Stimulated activated CD8-positive, alpha-beta memory T cell treated with anti-CD3 and anti-CD28 coated beads, Interleukin-15, amount 100 ng/mL, for 24 hours (primary cell): Measurements from ENCODE around the gene WFDC1.

ENCODE experiments used
- DNase-seq: peaks from one replicate; pipeline ENCODE4 v3.0.0-alpha.2; 2020; ENCODE audit warnings: low read depth

The WFDC1 gene

GRCh38 chr16:84302111-84302954, 7.7 kb downstream of the WFDC1 start:
- DNase-seq: no peak

GRCh38 chr16:84303023-84303422, 8.3 kb downstream of the WFDC1 start:
- no peak for DNase-seq

- no peak for DNase-seq
Observed at GRCh38 chr16:84303516-84303915, 8.8 kb downstream of the WFDC1 start.

- DNase-seq: no peak
Observed at GRCh38 chr16:84306564-84306963, 11.9 kb downstream of the WFDC1 start.

GRCh38 chr16:84307209-84307954, 12.7 kb downstream of the WFDC1 start:
- no peak for DNase-seq

- DNase-seq: no peak
Observed at GRCh38 chr16:84308120-84308519, 13.4 kb downstream of the WFDC1 start.

GRCh38 chr16:84310642-84311041, 16.0 kb downstream of the WFDC1 start:
- DNase-seq: no peak

GRCh38 chr16:84312783-84313382, 18.2 kb downstream of the WFDC1 start:
- no peak for DNase-seq

- DNase-seq: no peak
Observed at GRCh38 chr16:84313921-84314320, 19.2 kb downstream of the WFDC1 start.

- DNase-seq: no peak
Observed at GRCh38 chr16:84314373-84314772, 19.7 kb downstream of the WFDC1 start.

- DNase-seq: no peak
Observed at GRCh38 chr16:84314814-84315213, 20.1 kb downstream of the WFDC1 start.

GRCh38 chr16:84315422-84315821, 20.7 kb downstream of the WFDC1 start:
- no peak for DNase-seq

- DNase-seq: no peak
Observed at GRCh38 chr16:84318091-84318975, 23.7 kb downstream of the WFDC1 start.

- DNase-seq: no peak
Observed at GRCh38 chr16:84319146-84319760, 24.6 kb downstream of the WFDC1 start.

- DNase-seq: no peak
Observed at GRCh38 chr16:84320511-84320910, 25.8 kb downstream of the WFDC1 start.

GRCh38 chr16:84321932-84322331, 27.3 kb downstream of the WFDC1 start:
- no peak for DNase-seq

- DNase-seq: no peak
Observed at GRCh38 chr16:84322749-84323148, 28.1 kb downstream of the WFDC1 start.

- no peak for DNase-seq
Observed at GRCh38 chr16:84323606-84324005, 28.9 kb downstream of the WFDC1 start.

GRCh38 chr16:84324434-84325262, 30.0 kb downstream of the WFDC1 start:
- DNase-seq: no peak

- DNase-seq: no peak
Observed at GRCh38 chr16:84326545-84326944, 31.9 kb downstream of the WFDC1 start.
